ENCODE measurements around the gene ZFHX2. TPM values are rescaled to one million over a fixed set of nuclear protein-coding genes. Genes with fewer than 3 reads are reported as not detected.

ZFHX2 gene
- total RNA-seq, 1 experiment from 2014 or later: 19.4 TPM

DNA sequence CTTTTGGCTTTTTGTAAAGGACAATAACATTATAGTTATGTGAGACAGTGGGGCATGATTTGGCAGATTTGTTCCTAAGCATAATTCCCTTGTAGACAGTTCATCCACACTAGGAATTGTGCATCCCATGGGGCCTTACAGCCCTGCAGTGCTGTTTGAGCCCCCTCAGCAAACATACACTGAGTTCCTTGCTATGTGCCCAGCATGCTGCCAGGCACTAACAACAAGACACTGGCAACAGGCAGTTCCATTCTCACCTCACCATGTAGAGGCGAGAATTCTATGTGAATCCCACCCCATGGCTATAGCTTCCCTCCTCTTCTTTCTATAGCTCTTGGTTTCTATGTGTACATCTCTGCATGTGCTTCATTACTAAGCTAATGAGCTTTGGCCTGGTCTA, 6.4 kb upstream of the ZFHX2 start:
- H3K27ac Mint-ChIP-seq: peak overlapping the region in 1 of 3 experiments; percentile 87; a peak in 2 of 7 replicates
- no peak overlapping the region for H3K9ac ChIP-seq (ENCODE audit: extremely low read depth, insufficient read length, low read length)
- H3K4me2 ChIP-seq (ENCODE audit: insufficient read depth, insufficient read length, low read length): no peak overlapping the region

More for the DNA sequence above, 6.4 kb upstream of the ZFHX2 start:
- Mint-ChIP-seq H3K9me3 (no peaks in the 10 kb centered on the region), H3K27me3 (ENCODE audit: low read depth) (no peaks in the 10 kb centered on the region), H3K4me3 (peak overlapping the region in 1 of 2 experiments; percentile 74; a peak in 3 of 5 replicates), H3K36me3 (ENCODE audit: insufficient read depth in 1 of 3, low read depth in 3 of 3) (peaks cover 15 to 51% (median 42%) of the 10 kb centered on the region in 3 experiments), H3K4me1 (peaks cover 21 to 40% of the 10 kb centered on the region in 2 experiments)
- Histone ChIP-seq H2BK5ac (ENCODE audit: insufficient read length, low read length) (no peak overlapping the region), H2BK120ac (ENCODE audit: low read depth, low read length, poor library complexity, severe bottlenecking) (no peak overlapping the region), H3K79me2 (ENCODE audit: insufficient read depth, low read length) (no peaks in the 10 kb centered on the region; the same call in 1 of the 2 replicates), H3K18ac (ENCODE audit: insufficient read length, low read depth, low read length) (no peak overlapping the region), H3K4ac (ENCODE audit: low read depth, low read length) (no peak overlapping the region), H3K27me3 (ENCODE audit: insufficient read depth, low read length) (no peaks in the 10 kb centered on the region), H2AFZ (ENCODE audit: low read length) (no peak overlapping the region), H3K23me2 (ENCODE audit: insufficient read length, low read depth, low read length, poor library complexity, severe bottlenecking) (peaks cover 19% of the 10 kb centered on the region), H3K14ac (ENCODE audit: insufficient read depth, low read length) (no peak overlapping the region), H4K91ac (ENCODE audit: insufficient read length, low read depth, low read length) (no peak overlapping the region), H3K9me3 (ENCODE audit: control insufficient read depth, low read depth, low read length) (no peaks in the 10 kb centered on the region), H3K27ac (ENCODE audit: insufficient read length, low read depth, low read length) (no peak overlapping the region), H2BK20ac (ENCODE audit: low read depth, low read length, poor library complexity, severe bottlenecking) (no peak overlapping the region), H3K79me1 (ENCODE audit: insufficient read depth, low read depth, low read length, poor library complexity, severe bottlenecking) (no peaks in the 10 kb centered on the region), H3K4me1 (ENCODE audit: insufficient read depth, low read length) (peaks cover 4% of the 10 kb centered on the region; the same call in 1 of the 2 replicates), H2AK5ac (ENCODE audit: insufficient read length, low read length) (no peak overlapping the region), H4K20me1 (ENCODE audit: control insufficient read depth, insufficient read depth, insufficient read length) (no peaks in the 10 kb centered on the region), H2BK12ac (ENCODE audit: insufficient read length, low read depth, low read length) (no peak overlapping the region), H4K8ac (replicated peaks; ENCODE audit: insufficient read length, low read depth, low read length) (no peak overlapping the region), H2BK15ac (ENCODE audit: low read depth, low read length) (no peak overlapping the region), H3K56ac (ENCODE audit: insufficient read length, low read depth, low read length) (no peak overlapping the region), H3K23ac (ENCODE audit: insufficient read length, low read depth, low read length) (no peak overlapping the region), H4K5ac (ENCODE audit: insufficient read length, low read depth, low read length) (no peak overlapping the region), H3T11ph (ENCODE audit: low read length) (no peak overlapping the region)
- WGBS (ENCODE audit: extremely low coverage, insufficient read length, low lambda C conversion rate): no CpG with 5 or more reads among the region's 1 CpG
- TF ChIP-seq, protein P1, sequence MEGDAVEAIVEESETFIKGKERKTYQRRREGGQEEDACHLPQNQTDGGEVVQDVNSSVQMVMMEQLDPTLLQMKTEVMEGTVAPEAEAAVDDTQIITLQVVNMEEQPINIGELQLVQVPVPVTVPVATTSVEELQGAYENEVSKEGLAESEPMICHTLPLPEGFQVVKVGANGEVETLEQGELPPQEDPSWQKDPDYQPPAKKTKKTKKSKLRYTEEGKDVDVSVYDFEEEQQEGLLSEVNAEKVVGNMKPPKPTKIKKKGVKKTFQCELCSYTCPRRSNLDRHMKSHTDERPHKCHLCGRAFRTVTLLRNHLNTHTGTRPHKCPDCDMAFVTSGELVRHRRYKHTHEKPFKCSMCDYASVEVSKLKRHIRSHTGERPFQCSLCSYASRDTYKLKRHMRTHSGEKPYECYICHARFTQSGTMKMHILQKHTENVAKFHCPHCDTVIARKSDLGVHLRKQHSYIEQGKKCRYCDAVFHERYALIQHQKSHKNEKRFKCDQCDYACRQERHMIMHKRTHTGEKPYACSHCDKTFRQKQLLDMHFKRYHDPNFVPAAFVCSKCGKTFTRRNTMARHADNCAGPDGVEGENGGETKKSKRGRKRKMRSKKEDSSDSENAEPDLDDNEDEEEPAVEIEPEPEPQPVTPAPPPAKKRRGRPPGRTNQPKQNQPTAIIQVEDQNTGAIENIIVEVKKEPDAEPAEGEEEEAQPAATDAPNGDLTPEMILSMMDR (conservative IDR thresholded peaks at IDR 0.05): no peak
- no peak for DNase-seq

Measured in H9 (cell line).